Medulla oblongata (tissue), 1 donor: ENCODE results near the gene PLSCR3.

Experiments used
- DNase-seq: peaks from one replicate; pipeline ENCODE4 v3.0.0-alpha.2; 2015; ENCODE audit errors: extremely low spot score

PLSCR3 gene

GRCh38 chr17:7348478-7349242, 45.7 kb downstream of the PLSCR3 start:
- no peak for DNase-seq

GRCh38 chr17:7347630-7348477, 46.5 kb downstream of the PLSCR3 start:
- no peak for DNase-seq

- DNase-seq, result no peak
Observed at GRCh38 chr17:7346761-7347614, 47.3 kb downstream of the PLSCR3 start.

GRCh38 chr17:7343250-7343649, 51.1 kb downstream of the PLSCR3 start:
- no peak for DNase-seq

- DNase-seq, result no peak
Observed at GRCh38 chr17:7341842-7342241, 52.5 kb downstream of the PLSCR3 start.

DNA sequence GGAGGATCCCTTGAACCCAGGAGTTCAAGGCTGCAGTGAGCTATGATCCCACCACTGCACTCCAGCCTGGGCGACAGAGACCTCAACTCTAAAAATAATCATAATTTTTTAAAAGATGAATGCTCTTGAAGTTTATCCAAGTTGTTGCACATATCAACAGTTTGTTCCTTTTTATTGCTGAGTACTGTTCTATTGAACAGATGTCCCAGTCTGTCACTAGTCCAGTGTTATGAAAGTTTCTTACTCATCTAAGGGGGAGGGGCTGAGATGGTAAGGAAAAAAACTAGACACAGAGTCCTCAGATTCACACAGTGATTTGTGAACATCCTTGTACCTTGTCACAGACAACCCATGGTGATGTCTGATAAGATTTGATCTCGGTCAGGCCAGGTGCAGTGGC, 54.1 kb downstream of the PLSCR3 start:
- no peak for DNase-seq
